Sigmoid colon (tissue), 7 donors: ENCODE data around the gene MRC2. TPM values are rescaled to one million over a fixed set of nuclear protein-coding genes. Genes with fewer than 3 reads are reported as not detected.

Experiments
- DNase-seq: peaks from one replicate; pipeline ENCODE4 v3.0.0-alpha.2; 2019
- H3K27ac ChIP-seq, 4 donors: fragments of 200-600 bp; sonication (generic); one replicate each; pipeline ENCODE4 v1.5.1; 2016 to 2019; ENCODE audit warnings: mild to moderate bottlenecking in 1 of 4
- H3K27me3 ChIP-seq, 3 donors: fragments of 200-600 bp; sonication (generic); one replicate each; pipeline ENCODE4 v1.5.1; 2019; ENCODE audit warnings: mild to moderate bottlenecking in 1 of 3
- H3K36me3 ChIP-seq, 4 donors: fragments of 200-600 bp; sonication (generic); one replicate each; pipeline ENCODE4 v1.5.1; 2016 to 2019
- H3K4me1 ChIP-seq, 4 donors: fragments of 200-600 bp; sonication (generic); one replicate each; pipeline ENCODE4 v1.5.1; 2017 to 2019
- H3K4me3 ChIP-seq, 4 donors: fragments of 200-600 bp; sonication (generic); one replicate each; pipeline ENCODE4 v1.5.1; 2017 to 2019; ENCODE audit warnings: mild to moderate bottlenecking in 2 of 4, moderate library complexity in 1 of 4
- H3K9me3 ChIP-seq, 4 donors: fragments of 200-600 bp in 3 of 4; sonication (generic) in 3 of 4; one replicate each; pipeline versions ENCODE4 v1.5.1 to v1.6.1; 2013 to 2019
- EP300 ChIP-seq, 4 donors: sonication (generic); formaldehyde crosslinking; IDR thresholded peaks; one replicate each; pipeline ENCODE4 v1.6.1; 2017; ENCODE audit warnings: antibody characterized with exemption in 4 of 4
- POLR2A ChIP-seq, 2 donors: fragments of 450-650 bp; IDR thresholded peaks; one replicate each; pipeline ENCODE4 v1.6.1; 2016; ENCODE audit warnings: antibody characterized with exemption in 2 of 2, mild to moderate bottlenecking in 2 of 2, moderate library complexity in 2 of 2
- POLR2AphosphoS5 ChIP-seq, 4 donors: sonication (generic); formaldehyde crosslinking; IDR thresholded peaks; one replicate each; pipeline ENCODE4 v1.6.1; 2017; ENCODE audit warnings: antibody characterized with exemption in 4 of 4
- WGBS, 2 donors: extraction: QIAGEN DNeasy Blood & Tissue Kit; methylation state at CpG; one replicate each; pipeline ENCODE4 v1.1.7; 2013; 5-methylcytosine and 5-hydroxymethylcytosine counted together
- intact Hi-C: fragments of 100-400 bp; cut with DNase I; formaldehyde crosslinking; loops from one replicate; pipeline ENCODE4 v1.15.1; 2023
- polyA plus RNA-seq, 3 donors: library from polyadenylated mRNA; stranded (reverse); fragments of 200-250 nt; gene quantifications; one replicate each; pipeline ENCODE4 v1.2.3, GENCODE V29; 2013
- small RNA-seq, 3 donors: library from RNA; depleted of rRNA; stranded (forward); fragments of <200 nt; gene quantifications; one replicate each; pipeline ENCODE3, GENCODE V24; 2016
- total RNA-seq, 4 donors: library from RNA; depleted of rRNA; stranded (reverse); fragments of >200 nt; gene quantifications; one replicate each; pipeline ENCODE4 v1.1.0, GENCODE V29; 2016
- TF ChIP-seq, protein P1 (sequence below), 4 experiments: fragments of 450-650 bp in 3 of 4; fragments of 200-600 bp in 1 of 4; IDR thresholded peaks; one replicate each; pipeline ENCODE4 v1.5.1; 2016 to 2019; ENCODE audit warnings: antibody characterized with exemption in 4 of 4, mild to moderate bottlenecking in 3 of 4, moderate library complexity in 2 of 4
- donor health status: healthy with polysubstance abuse.
- donor health status: Bipolar disorder and iron deficiency.
- donor health status: healthy.

Gene MRC2
- total and polyA plus RNA-seq, 7 donors: 2.5 to 94.4 (median 19.6) TPM

DNA sequence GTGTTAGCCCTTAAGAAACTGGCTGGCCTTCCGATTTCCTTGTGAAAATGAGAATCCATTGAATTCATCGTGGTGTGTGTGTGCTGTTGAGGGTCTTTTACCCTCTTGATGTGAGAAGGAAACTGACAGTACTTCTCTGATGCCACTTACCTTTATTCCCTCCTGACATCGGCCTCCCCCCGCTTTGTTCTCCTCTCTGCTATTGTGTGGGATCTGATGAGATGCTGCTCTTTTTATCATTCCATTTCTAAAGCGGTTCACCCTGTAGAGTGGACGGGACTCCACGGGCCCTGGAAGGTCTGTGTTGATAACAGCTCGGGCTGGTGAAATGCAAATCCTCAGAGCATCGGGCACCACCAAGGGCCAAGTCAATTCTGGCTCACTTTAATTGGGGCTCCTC lies 110.8 kb downstream of the MRC2 start:
- Histone ChIP-seq H3K27me3 (no peaks in the 10 kb centered on the region), H3K36me3 (no peaks in the 10 kb centered on the region), H3K27ac (no peak overlapping the region), H3K4me1 (no peaks in the 10 kb centered on the region), H3K9me3 (no peaks in the 10 kb centered on the region), H3K4me3 (no peak overlapping the region)
- TF ChIP-seq, protein P1, sequence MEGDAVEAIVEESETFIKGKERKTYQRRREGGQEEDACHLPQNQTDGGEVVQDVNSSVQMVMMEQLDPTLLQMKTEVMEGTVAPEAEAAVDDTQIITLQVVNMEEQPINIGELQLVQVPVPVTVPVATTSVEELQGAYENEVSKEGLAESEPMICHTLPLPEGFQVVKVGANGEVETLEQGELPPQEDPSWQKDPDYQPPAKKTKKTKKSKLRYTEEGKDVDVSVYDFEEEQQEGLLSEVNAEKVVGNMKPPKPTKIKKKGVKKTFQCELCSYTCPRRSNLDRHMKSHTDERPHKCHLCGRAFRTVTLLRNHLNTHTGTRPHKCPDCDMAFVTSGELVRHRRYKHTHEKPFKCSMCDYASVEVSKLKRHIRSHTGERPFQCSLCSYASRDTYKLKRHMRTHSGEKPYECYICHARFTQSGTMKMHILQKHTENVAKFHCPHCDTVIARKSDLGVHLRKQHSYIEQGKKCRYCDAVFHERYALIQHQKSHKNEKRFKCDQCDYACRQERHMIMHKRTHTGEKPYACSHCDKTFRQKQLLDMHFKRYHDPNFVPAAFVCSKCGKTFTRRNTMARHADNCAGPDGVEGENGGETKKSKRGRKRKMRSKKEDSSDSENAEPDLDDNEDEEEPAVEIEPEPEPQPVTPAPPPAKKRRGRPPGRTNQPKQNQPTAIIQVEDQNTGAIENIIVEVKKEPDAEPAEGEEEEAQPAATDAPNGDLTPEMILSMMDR (IDR thresholded peaks at IDR 0.05): no peak
- TF ChIP-seq POLR2A (IDR thresholded peaks at IDR 0.05) (no peak), EP300 (IDR thresholded peaks at IDR 0.05) (no peak), POLR2AphosphoS5 (IDR thresholded peaks at IDR 0.05) (no peak)
- WGBS, 2 donors: 92 to 93% methylated on average over 9 of the region's 9 CpGs
- DNase-seq: no peak
- intact Hi-C loops: no loop called here

GRCh38 chr17:62739645-62740388 lies 112.3 kb downstream of the MRC2 start:
- no peak for DNase-seq
- Histone ChIP-seq H3K4me3 (no peak overlapping the region), H3K36me3 (no peaks in the 10 kb centered on the region), H3K4me1 (no peaks in the 10 kb centered on the region), H3K9me3 (no peaks in the 10 kb centered on the region), H3K27ac (no peak overlapping the region), H3K27me3 (no peaks in the 10 kb centered on the region)
- no peak for TF ChIP-seq EP300 (IDR thresholded peaks at IDR 0.05)
- TF ChIP-seq POLR2A (IDR thresholded peaks at IDR 0.05): no peak
- TF ChIP-seq POLR2AphosphoS5 (IDR thresholded peaks at IDR 0.05): no peak
- TF ChIP-seq, protein P1 (IDR thresholded peaks at IDR 0.05): no peak
- intact Hi-C loops: no loop called here
- WGBS, 2 donors: 88 to 89% methylated on average over 16 of the region's 16 CpGs

DNA sequence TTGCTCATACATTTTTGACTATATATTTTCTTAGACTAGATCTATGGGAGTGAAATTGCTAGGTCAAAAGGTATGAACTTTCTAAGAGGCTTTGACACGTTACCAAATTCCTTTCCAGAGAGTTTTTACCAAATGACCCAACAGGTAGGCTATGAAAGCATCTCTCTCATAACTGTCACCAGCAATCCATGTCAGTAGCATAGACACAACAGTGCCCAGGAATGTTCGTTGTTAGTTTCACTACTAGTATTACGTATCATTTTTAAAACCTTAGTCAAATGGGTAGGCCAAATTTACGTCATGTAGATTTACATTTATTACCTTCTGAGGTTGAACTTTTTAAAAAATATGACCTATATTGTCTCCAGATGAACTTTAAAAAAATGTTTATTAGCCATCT lies 113.8 kb downstream of the MRC2 start:
- Histone ChIP-seq H3K27me3 (no peaks in the 10 kb centered on the region), H3K27ac (no peak overlapping the region), H3K4me1 (no peaks in the 10 kb centered on the region), H3K4me3 (no peak overlapping the region), H3K36me3 (no peaks in the 10 kb centered on the region), H3K9me3 (no peaks in the 10 kb centered on the region)
- intact Hi-C loops: no loop called here
- WGBS, 2 donors: 84 to 86% methylated on average over 4 of the region's 4 CpGs
- no peak for TF ChIP-seq EP300 (IDR thresholded peaks at IDR 0.05)
- TF ChIP-seq POLR2AphosphoS5 (IDR thresholded peaks at IDR 0.05): no peak
- TF ChIP-seq, protein P1 (IDR thresholded peaks at IDR 0.05): no peak
- TF ChIP-seq POLR2A (IDR thresholded peaks at IDR 0.05): no peak
- DNase-seq: no peak

Small RNA genes within 50 kb of the gene (small RNA-seq; reads per million reads assigned to genes)
- gene RF00019 (0 reads per million in 3 donors), gene RNU6-446P (0 reads per million in 3 donors)

Other genes starting within 250 kb of the MRC2 start
- gene EFCAB3, start 247.1 kb upstream of the MRC2 start, total RNA-seq: not detected
- gene EFCAB3, start 247.1 kb upstream of the MRC2 start, polyA plus RNA-seq: not detected
- 10 to 100 TPM in 3 of 4 donors, 1 to 10 TPM in 1; 8.6 to 17.8 (median 12.2) TPM for gene METTL2A, start 203.8 kb upstream of the MRC2 start, total RNA-seq
- 10 to 100 TPM in 2 of 3 donors, 1 to 10 TPM in 1; 9.6 to 17.5 (median 15.7) TPM for gene METTL2A, start 203.8 kb upstream of the MRC2 start, polyA plus RNA-seq
- 10 to 100 TPM; 30.7 to 59.3 (median 36.0) TPM for gene TLK2, start 148.8 kb upstream of the MRC2 start, total RNA-seq
- 10 to 100 TPM; 21.1 to 28.8 (median 22.2) TPM for gene TLK2, start 148.8 kb upstream of the MRC2 start, polyA plus RNA-seq
- gene MARCHF10, start 180.6 kb downstream of the MRC2 start, total RNA-seq: 1 to 10 TPM in 2 of 4 donors, under 1 TPM in 2; 0.27 to 2.1 (median 1.0) TPM
- gene MARCHF10, start 180.6 kb downstream of the MRC2 start, polyA plus RNA-seq: under 1 TPM in 1 of 3 donors, not detected in 2; 0.09 TPM